Left hindlimb (tissue), 1 donor: ENCODE results near the gene TEX53.

ENCODE experiments used
- DNase-seq: peaks from one replicate; pipeline ENCODE4 v3.0.0-alpha.2; 2018

TEX53 gene

DNA sequence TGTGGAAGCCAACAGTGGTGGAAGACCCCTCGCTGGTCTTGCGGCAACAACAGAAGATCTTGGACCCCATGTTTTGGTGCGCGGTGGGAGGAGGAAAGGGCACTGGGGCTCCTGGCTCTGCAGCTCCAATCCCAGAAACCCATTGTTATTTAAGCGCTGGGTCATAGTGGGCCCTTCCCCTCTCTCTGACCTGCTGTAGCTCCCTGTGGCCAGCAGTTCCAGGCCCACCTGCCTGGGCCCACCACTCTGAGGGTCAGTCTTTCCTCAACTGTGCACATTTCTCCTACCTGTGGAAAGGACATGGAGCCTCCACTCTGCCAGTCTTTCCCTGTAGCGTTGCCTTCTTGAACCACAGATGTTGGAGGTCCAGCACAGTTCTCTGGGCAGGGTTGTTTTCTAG is at the start of gene TEX53:
Gene TEX53 (minus strand): TSS at position 101 of the 400 bp plus-strand sequence. CDS start 31 bp downstream, at position 70.
- DNase-seq, result no peak

DNA sequence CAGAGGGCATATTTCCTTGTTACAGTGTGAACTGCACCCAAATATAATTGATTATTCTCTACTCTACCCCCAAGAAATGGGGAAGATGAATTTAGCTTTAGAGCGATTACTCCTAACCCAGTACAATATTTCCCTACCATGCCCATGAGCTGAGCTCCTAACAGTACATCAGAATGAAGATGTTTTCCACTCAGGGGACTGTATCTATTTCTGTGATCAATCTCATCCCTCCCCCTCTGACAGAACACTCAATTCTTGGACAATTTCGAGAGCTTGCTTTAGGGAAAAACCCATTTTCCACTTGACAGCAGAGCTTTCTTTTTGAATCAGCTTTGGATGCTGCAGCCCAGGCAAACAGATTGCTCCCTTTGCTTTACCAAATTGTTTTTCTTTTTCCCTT is 49.1 kb upstream of the TEX53 start:
- no peak for DNase-seq

DNA sequence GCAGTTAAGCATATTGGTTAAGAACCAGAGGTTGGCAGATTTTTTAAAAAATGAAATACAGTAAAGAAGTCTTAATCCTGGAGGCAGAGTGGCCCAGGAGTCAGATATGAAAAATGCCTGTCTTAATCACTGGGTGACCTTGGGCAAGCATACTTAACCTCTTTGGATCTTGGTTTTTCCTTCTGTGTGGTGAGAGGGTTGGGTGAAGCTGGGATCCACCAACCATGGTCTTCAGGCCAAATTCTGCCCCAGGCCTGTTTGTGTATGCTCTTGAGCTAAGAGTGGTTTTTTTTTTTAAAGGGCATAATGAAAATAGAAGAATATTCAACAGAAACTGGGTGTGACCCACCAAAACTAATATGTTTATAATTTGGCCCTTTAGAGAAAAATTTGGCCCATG is 44.4 kb upstream of the TEX53 start:
- DNase-seq, result no peak

DNA sequence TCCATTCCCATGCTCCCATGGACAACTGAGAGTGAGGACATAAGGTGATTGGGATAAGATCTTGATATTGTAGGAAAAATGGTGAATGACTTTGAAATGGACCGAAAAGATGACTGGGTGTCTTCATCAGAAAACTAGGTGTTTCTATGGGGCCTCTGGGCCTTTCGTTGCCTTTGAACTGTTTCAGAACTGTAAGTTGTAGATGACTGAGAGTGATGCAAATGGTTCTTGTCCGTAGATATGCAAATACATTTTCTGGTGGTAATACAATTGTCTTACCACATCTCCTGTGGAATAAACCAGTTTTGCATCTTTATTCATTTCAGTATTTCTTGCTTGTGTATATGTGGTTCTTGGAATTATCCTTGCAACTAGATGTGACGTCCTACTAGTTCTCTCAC is 40.3 kb upstream of the TEX53 start:
- DNase-seq, result no peak

DNA sequence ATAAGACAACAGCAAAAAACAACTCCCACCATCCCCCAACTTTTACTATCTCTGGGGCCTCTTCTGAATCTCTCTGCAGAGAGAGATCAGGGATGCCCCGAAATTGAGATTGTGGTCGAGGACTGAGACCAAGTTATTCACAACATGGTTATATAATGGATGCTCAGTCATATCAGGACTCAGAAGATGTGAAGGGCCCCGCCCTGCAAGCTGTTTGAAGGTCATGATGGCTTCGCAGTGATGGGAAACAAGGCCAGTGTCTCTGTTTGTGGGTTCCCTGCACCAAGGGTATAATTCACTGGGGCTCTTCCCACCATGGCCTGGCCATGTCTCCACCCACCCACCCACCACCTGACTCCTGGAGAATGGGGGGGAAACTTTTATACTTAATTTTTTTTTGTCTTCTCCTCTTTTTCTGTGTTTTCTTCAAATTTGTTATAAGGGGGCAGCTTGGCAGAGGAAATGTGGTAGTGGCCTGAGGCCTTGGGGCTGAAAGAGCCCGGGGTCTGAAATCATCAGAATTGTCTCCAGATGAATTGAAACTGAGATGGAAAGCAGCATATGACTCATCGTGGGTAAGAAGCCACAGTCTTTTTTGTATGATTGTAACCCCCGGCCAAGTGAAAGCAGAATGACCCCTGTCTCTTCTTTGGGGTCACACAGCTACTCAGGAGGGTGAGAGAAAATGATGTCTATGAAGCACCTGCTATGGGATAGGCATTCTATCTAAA is 39.4 kb upstream of the TEX53 start:
- no peak for DNase-seq

DNA sequence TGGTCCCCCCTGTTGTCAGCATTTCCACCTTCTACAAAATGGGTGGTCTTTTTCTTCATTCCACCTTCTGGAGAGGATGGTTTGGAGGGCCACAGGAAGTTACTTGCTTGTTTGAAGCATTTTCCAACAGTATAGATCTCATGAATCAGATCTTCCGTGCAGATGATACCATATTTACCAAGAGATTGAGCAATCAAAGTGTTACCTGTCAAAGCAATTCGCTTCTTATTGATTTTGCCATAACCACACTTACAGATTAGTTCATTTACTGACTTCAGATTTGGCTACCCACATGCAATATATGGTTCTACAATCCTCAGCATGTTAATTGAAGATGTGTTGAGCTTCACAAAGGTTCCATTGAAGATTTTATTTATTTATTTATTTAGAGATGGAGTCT is 38.3 kb upstream of the TEX53 start:
- no peak for DNase-seq

DNA sequence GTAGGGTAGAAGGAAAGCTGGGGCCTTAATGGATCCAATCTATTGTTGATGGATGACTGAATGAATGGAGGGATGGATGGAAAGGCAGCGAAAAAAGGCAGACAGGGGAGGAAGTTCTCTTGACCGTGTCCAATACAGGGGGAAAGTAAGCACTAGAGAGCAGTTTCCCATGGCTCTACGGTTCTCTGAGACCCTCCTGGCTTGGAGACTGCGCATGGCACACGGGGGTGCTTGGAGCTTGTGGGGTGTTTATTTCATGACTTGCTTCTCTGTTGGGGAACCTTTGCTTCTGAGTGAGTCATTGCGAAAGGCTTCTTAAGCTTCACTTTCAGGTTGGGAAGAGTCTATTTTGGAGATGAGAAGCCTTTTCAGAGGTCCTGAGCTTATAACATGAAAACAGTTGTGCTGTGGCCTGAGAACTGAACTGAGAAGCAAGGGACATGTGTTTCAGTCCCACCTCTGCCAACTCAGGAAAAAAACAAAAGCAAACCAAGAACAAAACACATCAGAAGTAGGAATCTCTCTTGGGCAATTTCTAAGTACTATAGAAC is 37.2 kb upstream of the TEX53 start:
- no peak for DNase-seq

DNA sequence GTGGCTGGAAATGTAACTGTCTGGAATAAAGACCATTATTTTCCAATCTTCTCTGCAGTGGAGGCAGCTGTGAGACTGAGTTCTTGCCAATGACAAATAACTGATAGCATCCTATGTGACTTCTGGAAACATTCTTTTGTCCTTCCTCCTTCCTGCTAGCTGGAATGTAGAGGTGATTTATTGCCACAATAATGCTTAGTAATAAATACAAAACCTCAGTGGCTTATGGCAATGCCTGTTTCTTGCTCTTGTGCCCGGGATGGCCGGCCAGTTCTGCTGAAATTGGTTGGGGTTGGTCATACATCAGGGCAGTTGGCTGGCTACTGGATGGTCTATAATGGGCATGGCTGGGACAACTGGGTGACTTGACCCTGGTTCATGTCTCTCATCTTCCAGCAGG is 36.5 kb upstream of the TEX53 start:
- DNase-seq, result no peak

DNA sequence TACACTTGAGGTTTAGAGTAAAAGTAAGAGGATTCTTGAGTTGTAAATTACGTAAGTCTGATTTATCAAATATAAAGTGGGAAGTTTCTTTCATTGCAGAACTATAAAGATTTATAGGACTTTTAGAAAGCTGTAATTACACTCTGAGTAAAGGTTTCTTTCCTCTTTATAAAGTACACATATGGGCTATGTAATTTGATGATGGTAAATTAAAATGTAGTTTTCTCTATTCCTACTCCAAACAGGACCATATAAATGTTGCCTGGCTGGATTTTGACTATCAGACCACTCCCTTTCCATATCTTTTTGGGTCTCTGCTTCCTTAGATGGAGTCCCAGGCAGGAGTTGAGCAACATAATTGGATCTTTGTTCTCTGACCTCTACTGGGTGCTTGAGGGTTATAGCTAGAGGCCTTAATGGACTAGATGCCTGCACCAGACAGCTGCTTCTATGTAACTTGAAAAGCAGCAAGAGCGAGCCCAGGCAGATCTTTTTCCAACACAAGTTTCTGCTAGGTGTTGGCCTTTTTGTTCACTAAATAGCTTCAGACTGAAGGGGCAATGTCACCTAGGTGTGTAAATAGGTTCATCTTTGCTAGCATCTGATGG is 35.7 kb upstream of the TEX53 start:
- no peak for DNase-seq

DNA sequence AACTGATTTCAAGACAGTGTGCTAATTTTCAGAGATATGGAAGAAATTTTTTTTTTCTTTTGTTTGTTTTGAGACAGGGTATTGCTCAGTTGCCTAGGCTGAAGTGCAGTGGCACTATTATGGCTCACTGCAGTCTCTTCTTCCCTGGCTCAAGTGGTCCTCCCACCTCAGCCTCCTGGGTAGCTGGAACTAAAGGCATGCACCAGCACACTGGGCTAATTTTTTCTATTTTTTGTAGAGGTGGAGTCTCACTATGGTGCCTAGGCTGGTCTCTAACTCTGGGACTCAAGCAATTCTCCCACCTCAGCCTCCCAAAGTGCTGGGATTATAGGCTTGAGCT is 34.3 kb upstream of the TEX53 start:
- no peak for DNase-seq

DNA sequence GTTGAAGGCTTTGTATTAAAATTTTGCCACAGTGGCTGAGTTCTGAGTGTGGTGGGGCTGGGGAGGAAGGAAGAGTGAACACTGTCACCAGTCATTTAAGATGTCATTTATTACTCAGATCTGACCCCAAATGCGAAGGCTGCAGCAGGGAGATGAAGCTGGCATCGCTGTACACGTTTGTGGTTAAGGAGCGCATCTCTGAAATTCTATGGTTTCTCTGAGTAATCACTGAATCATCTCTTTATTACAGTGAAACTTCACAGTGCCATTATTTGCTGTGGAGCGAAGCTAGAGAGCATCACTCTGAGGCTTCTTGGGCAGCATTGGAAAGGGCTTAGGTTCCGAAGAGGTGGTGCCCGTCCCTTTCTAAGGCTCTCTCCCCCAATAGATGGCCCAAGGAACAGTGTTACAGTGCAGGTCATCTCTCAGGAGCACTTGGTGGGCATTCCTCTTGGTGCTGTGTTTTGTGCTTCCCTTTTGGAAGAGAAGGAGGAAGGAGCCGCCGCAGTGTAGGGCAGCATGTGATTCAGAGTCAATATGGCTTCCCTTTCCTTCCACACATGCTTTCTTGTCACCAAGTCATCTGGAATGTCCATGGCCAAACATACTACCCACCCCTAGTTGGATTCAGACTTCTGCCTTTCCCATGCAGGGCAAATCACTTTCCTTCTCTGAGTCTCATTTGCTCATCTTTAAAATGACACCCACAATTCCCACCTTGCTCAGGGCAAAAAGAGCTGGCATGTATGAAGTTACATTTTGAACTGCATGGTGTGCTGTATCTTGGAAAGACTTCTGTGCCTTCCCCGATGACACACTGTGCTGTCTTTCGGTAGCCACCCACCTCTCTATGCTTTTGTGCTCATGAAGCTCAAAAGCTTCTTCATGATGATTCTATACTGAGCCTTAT is 33.7 kb upstream of the TEX53 start:
- DNase-seq, result no peak

DNA sequence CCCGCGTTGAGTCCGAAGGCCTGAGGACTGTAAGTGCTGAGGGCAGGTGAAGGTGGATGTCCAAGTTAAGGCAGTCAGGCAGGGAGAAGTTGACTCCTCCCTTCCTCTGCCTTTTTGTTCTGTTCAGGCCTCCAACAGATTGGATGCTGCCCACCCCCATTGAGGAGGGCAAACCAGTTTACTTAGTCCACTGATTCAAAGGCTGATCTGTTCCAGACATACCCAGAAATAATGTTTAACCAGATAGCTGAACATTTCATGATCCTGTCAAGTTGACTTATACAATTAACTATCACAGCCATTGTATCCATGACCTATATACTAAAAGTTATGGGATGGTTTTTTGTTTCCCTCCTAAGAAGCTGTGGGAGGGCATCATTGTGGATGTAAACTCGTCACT is 32.7 kb upstream of the TEX53 start:
- no peak for DNase-seq

DNA sequence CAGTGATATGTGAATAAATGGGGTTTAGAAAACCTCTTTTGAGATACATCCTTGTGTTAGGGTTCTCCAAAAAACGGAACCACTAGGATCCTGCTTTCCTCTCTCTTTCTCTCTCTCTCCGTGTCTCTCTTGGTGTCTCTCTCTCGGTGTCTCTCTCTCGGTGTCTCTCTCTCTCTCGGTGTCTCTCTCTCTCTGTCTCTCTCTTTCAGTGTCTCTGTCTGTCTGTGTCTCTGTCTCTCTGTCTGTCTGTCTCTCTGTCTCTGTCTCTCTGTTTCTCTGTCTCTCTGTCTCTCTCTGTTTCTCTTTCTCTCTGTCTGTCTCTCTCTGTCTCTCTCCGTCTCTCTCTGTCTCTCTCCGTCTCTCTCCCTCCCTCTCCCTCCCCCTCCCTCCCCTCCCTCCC is 32.2 kb upstream of the TEX53 start:
- no peak for DNase-seq

DNA sequence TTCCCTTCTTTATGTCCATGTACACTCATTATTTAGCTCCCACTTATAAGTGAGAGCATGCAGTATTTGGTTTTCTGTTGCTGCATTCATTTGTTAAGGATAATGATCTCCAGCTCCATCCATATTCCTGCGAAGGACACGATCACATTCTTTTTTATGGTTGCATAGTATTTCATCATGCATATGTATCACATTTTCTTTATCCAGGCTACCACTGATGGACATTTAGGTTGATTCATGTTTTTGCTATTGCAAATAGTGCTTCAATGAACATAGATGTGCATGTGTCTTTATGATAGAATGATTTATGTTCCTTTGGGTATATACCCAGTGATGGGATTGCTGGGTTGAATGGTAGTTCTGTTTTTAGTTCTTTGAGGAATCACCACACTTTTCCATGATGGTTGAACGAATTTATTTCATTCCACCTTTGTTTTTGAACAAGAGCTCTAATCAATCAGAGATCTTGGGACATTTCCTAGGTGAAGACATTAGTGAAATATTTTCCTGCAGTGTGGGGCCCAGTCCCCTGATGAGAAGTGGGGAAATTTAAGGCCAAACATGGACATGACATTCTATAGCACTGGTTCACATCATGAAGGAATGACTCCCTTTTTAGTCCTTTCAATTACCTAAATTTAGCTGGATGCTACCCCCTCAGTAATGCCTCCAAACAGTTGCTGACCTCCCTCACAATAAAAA is 31.5 kb upstream of the TEX53 start:
- DNase-seq, result no peak

DNA sequence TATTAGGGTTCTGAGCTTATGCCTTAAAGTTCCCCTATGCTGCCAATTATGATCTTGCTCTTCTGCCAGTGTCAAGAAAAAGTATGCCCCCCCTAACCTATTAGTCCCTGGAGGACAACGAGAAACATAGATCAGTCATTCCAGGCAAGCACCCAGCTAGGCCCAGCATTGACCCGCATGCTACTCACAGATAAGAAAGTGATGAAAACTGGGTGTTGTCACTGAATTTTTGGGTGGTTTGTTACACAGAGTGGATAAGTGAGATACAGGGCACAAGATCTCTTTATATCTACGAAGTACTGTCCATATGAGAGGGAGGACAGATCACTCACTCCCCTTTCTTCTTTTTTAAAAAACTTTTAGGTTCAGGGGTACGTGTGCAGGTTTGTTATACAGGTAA is 30.8 kb upstream of the TEX53 start:
- DNase-seq, result no peak

DNA sequence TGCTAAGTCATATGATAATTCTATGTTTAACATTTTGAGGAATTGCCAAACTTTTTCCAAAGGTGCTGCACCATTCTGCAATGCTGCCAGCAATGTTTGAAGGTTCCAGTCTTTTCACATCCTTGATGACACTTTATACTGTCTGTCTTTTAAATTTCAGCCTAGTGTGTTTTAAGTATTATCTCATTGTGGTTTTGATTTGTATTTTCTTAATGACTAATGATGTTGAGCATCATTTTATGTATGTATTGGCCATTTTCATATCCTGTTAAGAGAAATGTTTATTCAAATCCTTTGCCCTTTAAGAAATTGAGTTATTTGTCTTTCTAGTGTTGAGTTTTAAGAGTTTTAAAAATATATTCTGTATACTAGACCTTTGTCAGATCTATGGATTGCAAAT is 29.4 kb upstream of the TEX53 start:
- no peak for DNase-seq

DNA sequence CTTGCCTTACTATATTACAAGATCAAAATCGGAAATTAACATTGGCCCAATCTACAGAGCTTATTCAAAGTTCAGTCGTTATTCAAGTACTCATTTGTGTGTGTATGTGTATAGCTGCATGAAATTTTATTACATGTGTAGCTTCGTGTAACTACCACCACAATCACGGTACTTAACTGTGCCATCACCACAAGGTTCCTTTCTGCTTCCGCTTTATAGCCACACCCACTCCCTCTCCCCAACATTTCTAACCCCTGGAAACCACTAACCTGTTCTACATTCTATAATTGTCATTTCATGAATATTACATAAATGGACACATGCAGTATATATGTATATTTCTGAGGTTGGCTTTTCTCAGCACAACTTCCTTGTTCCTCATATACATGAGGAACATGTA is 28.3 kb upstream of the TEX53 start:
- no peak for DNase-seq

DNA sequence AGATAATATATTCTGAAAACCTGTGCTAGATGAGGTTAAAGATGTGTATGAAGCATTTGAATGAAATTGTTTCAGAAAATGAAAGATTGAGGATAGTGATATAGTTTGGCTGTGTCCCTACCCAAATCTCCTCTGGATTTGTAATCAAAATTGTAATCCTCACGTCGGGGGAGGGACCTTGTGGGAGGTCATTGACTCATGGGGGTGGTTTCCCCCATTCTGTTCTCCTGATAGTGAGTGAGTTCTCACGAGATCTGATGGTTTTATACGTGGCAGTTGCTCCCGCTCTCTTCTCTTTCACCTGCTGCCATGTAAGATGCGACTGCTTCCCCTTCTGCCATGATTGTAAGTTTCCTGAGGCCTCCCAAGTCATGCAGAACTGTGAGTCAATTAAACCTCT is 26.4 kb upstream of the TEX53 start:
- no peak for DNase-seq

DNA sequence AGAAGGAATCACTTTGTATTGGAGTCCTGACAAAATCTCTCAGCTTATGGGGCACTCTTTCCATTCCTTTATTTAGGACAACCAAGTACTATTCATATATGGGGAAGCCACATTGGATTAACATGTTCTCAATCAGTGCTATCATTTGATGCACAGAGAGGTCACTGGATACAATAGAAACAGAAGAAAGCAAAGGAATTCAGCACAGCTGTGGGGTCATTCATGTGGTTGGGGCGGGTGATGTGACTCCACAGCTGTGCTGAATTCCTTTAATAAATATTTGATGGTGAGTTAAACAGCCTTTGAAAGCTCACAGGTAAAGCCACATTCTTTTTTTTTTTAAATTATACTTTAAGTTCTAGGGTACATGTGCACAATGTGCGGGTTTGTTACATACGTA is 25.2 kb upstream of the TEX53 start:
- DNase-seq, result no peak

DNA sequence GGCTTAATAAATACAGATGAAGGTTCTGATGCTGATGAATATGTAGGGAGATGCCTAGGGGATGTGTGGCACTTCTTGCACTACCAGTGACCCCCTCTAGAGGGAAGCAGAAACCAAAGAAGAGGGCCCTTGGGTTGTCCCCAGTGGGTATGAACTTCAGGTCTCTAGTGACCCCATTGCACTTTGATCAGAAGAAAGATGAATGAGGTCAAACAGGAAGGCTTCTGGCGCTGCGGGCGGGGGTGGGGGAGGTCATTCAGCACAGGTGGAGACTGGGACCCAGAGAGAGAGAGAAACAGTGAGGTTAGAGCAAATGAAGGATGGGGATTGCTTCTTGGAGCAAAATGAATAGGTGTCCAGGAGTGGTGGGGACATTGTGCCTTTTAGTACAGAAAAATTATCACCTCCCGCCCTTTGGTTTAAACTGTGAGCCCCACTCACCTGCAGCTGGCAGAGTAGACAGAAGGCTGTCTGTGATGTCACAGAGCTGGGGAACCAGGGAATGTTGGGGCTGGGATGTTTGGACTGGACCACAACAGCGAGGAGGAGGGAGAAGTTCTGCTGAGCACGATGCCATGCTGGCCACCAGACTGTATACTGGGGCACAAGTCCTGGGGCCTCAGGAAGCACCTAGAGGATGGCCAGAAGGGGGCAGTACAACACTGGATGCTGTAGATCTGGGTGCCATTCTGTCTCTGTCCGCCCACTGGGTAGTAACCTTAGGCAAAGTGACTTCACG is 24.2 kb upstream of the TEX53 start, which contains the start of gene TEX48:
Gene TEX48 (minus strand): TSS at position 599 of the 739 bp plus-strand sequence. CDS start 10,469 bp downstream, outside the sequence.
- DNase-seq, result peak; percentile 39

DNA sequence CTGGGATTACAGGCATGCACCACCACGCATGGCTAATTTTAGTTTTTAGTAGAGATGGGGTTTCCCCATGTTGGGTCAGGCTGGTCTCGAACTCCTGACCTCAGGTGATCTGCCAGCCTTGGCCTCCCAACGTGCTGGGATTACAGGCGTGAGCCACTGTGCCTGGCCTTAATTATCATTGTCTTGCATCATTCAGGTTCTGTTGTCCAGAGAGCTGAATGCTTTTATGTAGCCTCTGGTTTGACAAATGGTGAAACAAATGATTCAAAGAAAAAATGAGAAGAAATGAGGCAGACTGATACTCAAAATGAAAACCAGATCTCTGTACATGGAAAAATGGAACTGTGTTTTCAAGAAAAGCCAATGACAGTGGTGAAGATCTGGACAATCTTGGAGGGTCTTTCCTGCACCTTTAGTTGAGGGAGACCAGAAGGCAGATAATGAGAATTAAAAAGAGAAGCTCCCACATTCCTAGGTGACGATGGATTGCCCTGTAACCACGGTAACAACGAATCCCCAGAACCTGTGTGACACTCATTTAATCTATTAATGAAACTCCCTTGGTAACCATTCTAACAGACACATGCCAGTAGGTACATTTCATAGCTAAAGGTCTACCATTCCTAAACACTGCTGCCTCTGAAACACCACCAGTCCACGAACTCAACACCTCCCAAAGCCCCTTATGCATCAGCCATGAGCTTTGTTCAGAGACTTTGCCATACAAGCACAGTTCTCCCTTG is 22.8 kb upstream of the TEX53 start:
- DNase-seq, result no peak
